GM12878 (cell line): Measurements from ENCODE around the gene CEP128. TPM values are rescaled to one million over a fixed set of nuclear protein-coding genes. Genes with fewer than 3 reads are reported as not detected.

ENCODE experiments used
- ATAC-seq: fragments of 200-7000 bp; cut with Tn5 transposase; 3 replicates; pipeline ENCODE4 v1.9.1; 2020; ENCODE audit warnings: mild to moderate bottlenecking, moderate library complexity
- BruUV-seq: library from RNA; stranded (reverse); fragments of 400-500 nt; replicated peaks from 2 replicates; lab custom pipeline; 2021; lab: Mats Ljungman, UMichigan
- CTCF ChIA-PET: fragments of 300-600 bp; sonication (Branson Sonifier 250); formaldehyde crosslinking; extraction: SDS; loops from one replicate; lab custom pipeline; 2021; ENCODE audit warnings: inconsistent platforms; lab: Yijun Ruan, JAX
- POLR2A ChIA-PET: fragments of 350-600 bp; formaldehyde crosslinking; extraction: SDS; loops from one replicate; lab custom pipeline; 2021; ENCODE audit warnings: inconsistent platforms; lab: Charles Lee
- RAD21 ChIA-PET: fragments of 300-600 bp; sonication (Branson Sonifier 250); formaldehyde crosslinking; loops from one replicate; lab custom pipeline; 2023; ENCODE audit warnings: antibody characterized with exemption; ENCODE audit not compliant: unreplicated experiment; lab: Charles Lee
- SMC1A ChIA-PET: fragments of 300-600 bp; sonication (Branson Sonifier 250); formaldehyde crosslinking; loops from one replicate; lab custom pipeline; 2023; ENCODE audit not compliant: unreplicated experiment, uncharacterized antibody; lab: Charles Lee
- DNase-seq: peaks from one replicate; pipeline ENCODE4 v3.0.0-alpha.2; 2011; ENCODE audit warnings: low read depth, low spot score
- FAIRE-seq: peaks from 3 replicates; lab custom pipeline; 2011; peaks lifted over from hg19 to GRCh38; lab: Jason Lieb, UNC
- H2AFZ ChIP-seq: 2 replicates; pipeline ENCODE4 v1.6.0; 2011; ENCODE audit warnings: low read depth, low read length, control low read depth; ENCODE audit not compliant: control insufficient read depth
- H3K27ac ChIP-seq: 2 replicates; pipeline ENCODE4 v1.5.1; 2011; ENCODE audit warnings: control low read depth; ENCODE audit not compliant: control insufficient read depth, insufficient read depth
- H3K27me3 ChIP-seq, 2 experiments: replicated peaks in 1 of 2; 2 replicates each; pipeline versions ENCODE4 v1.6.0 to v1.6.1; 2011; ENCODE audit warnings: low read length in 1 of 2; ENCODE audit not compliant: control insufficient read depth in 2 of 2, insufficient read depth in 2 of 2
- H3K36me3 ChIP-seq, 2 experiments: 2 replicates each; pipeline ENCODE4 v1.5.1; 2011; ENCODE audit warnings: low read length in 1 of 2; ENCODE audit not compliant: control insufficient read depth in 2 of 2, insufficient read depth in 2 of 2
- H3K4me1 ChIP-seq: 2 replicates; pipeline ENCODE4 v1.6.1; 2011; ENCODE audit warnings: mild to moderate bottlenecking, low read length, moderate library complexity, mixed read lengths; ENCODE audit not compliant: control insufficient read depth, insufficient read depth
- H3K4me2 ChIP-seq: 2 replicates; pipeline ENCODE4 v1.6.0; 2011; ENCODE audit warnings: control low read depth; ENCODE audit not compliant: control insufficient read depth, insufficient read depth
- H3K4me3 ChIP-seq: fragments of 200-600 bp; sonication (generic); 2 replicates; pipeline ENCODE4 v1.5.1; 2016
- H3K79me2 ChIP-seq: 2 replicates; pipeline ENCODE4 v1.6.0; 2011; ENCODE audit warnings: low read length; ENCODE audit not compliant: control insufficient read depth, insufficient read depth
- H3K9ac ChIP-seq: 2 replicates; pipeline ENCODE4 v1.8.0; 2011; ENCODE audit warnings: low read length, control low read depth, mixed read lengths; ENCODE audit not compliant: control insufficient read depth, insufficient read depth
- H3K9me3 ChIP-seq: replicated peaks from 3 replicates; pipeline ENCODE4 v1.5.1; 2011; ENCODE audit warnings: mild to moderate bottlenecking, low read length; ENCODE audit not compliant: control insufficient read depth, insufficient read depth
- H4K20me1 ChIP-seq: 2 replicates; pipeline ENCODE4 v1.6.0; 2011; ENCODE audit not compliant: control insufficient read depth, insufficient read depth
- BHLHE40 ChIP-seq, 2 experiments: fragments of 450-650 bp in 1 of 2; IDR thresholded peaks; 2 replicates each; pipeline ENCODE4 v1.6.1; 2011 to 2017; ENCODE audit warnings: low read depth in 2 of 2, borderline replicate concordance in 1 of 2, improper control_type of control experiment in 1 of 2, low read length in 1 of 2, mild to moderate bottlenecking in 1 of 2
- BMI1 ChIP-seq: fragments of 450-650 bp; IDR thresholded peaks from 2 replicates; pipeline ENCODE4 v1.6.1; 2016; ENCODE audit warnings: mild to moderate bottlenecking, moderate library complexity, borderline replicate concordance
- E2F4 ChIP-seq: IDR thresholded peaks from 2 replicates; pipeline ENCODE4 v1.6.1; 2012; ENCODE audit warnings: low read depth, low read length, improper control_type of control experiment
- E4F1 ChIP-seq: fragments of 450-650 bp; IDR thresholded peaks from 2 replicates; pipeline ENCODE4 v1.6.1; 2018; ENCODE audit warnings: borderline replicate concordance, mild to moderate bottlenecking; ENCODE audit not compliant: partially characterized antibody
- HDAC6 ChIP-seq: fragments of 200-600 bp; sonication (generic); IDR thresholded peaks from one replicate; pipeline ENCODE4 v1.8.0; 2017; ENCODE audit warnings: antibody characterized with exemption; ENCODE audit not compliant: unreplicated experiment
- IKZF2 ChIP-seq, 2 experiments: fragments of 450-650 bp; IDR thresholded peaks; 2 replicates each; pipeline ENCODE4 v1.6.1; 2017; ENCODE audit warnings: mild to moderate bottlenecking in 2 of 2, moderate library complexity in 2 of 2
- KLF5 ChIP-seq: fragments of 450-650 bp; IDR thresholded peaks from 2 replicates; pipeline ENCODE4 v1.6.1; 2014; ENCODE audit warnings: mild to moderate bottlenecking; ENCODE audit not compliant: partially characterized antibody
- MTA2 ChIP-seq: fragments of 450-650 bp; IDR thresholded peaks from 2 replicates; pipeline ENCODE4 v1.6.1; 2016; ENCODE audit warnings: low read depth, mild to moderate bottlenecking, moderate library complexity
- NBN ChIP-seq: fragments of 450-650 bp; IDR thresholded peaks from 2 replicates; pipeline ENCODE4 v1.6.1; 2016
- NR2F1 ChIP-seq: fragments of 450-650 bp; conservative IDR thresholded peaks from 2 replicates; pipeline ENCODE4 v1.6.1; 2017; ENCODE audit warnings: mild to moderate bottlenecking
- POLR2AphosphoS2 ChIP-seq: IDR thresholded peaks from 2 replicates; pipeline ENCODE4 v1.6.1; 2011; ENCODE audit warnings: low read depth, mild to moderate bottlenecking, low read length, improper control_type of control experiment, moderate library complexity
- SP1 ChIP-seq: IDR thresholded peaks from one replicate; pipeline ENCODE4 v1.6.1; 2011; ENCODE audit warnings: low read depth, low read length
- SPI1 ChIP-seq: IDR thresholded peaks from 2 replicates; pipeline ENCODE4 v1.6.1; 2011; ENCODE audit warnings: low read depth, mild to moderate bottlenecking, low read length, moderate library complexity, borderline replicate concordance; ENCODE audit not compliant: insufficient read depth
- ZNF217 ChIP-seq: fragments of 450-650 bp; IDR thresholded peaks from 2 replicates; pipeline ENCODE4 v1.6.1; 2017; ENCODE audit warnings: antibody characterized with exemption, mild to moderate bottlenecking
- ZNF24 ChIP-seq: fragments of 450-650 bp; IDR thresholded peaks from 2 replicates; pipeline ENCODE4 v1.6.1; 2017; ENCODE audit warnings: antibody characterized with exemption, mild to moderate bottlenecking
- ZNF592 ChIP-seq: fragments of 450-650 bp; IDR thresholded peaks from 2 replicates; pipeline ENCODE4 v1.6.1; 2017; ENCODE audit warnings: mild to moderate bottlenecking, moderate library complexity
- WGBS: methylation state at CpG from one replicate; pipeline ENCODE4 v1.1.6; 2016; ENCODE audit warnings: low lambda C conversion rate; ENCODE audit not compliant: insufficient replicate concordance, insufficient coverage; ENCODE audit errors: missing lambda C conversion rate; 5-methylcytosine and 5-hydroxymethylcytosine counted together
- in situ Hi-C: fragments of 300-500 bp; cut with MboI; formaldehyde crosslinking; loops from 9 replicates; pipeline ENCODE4 v1.14.3; 2018; ENCODE audit warnings: mixed read lengths
- intact Hi-C: fragments of 100-400 bp; cut with micrococcal nuclease; formaldehyde crosslinking; loops from one replicate; pipeline ENCODE4 v1.14.2; 2022; ENCODE audit not compliant: unreplicated experiment
- polyA plus RNA-seq, 11 experiments: library from polyadenylated mRNA; depleted of rRNA in 4 of 11; unstranded in 6 of 11; stranded (reverse) in 5 of 11; fragments of >200 nt; fragmentation: Nextera tagmentation in 4 of 11; fragmentation: Illumina TruSeq in 1 of 11; extraction: Ambion mirVana in 4 of 11; extraction: Trizol in 1 of 11; gene quantifications; 1 replicate in 1 of 11; 2 replicates in 10 of 11; pipeline versions ENCODE4 v1.2.1 to v1.2.3, GENCODE V29; 2011 to 2016; ENCODE audit warnings: inconsistent platforms in 2 of 11, missing spikeins in 2 of 11, low read depth in 1 of 11
- total RNA-seq, 4 experiments: library from RNA; depleted of rRNA in 3 of 4; stranded (reverse); fragments of >200 nt in 3 of 4; fragmentation: Illumina TruSeq in 1 of 4; extraction: Trizol in 1 of 4; gene quantifications; 2 replicates each; pipeline versions ENCODE4 v1.2.1 to v1.2.3, GENCODE V29; 2013 to 2021
- TF ChIP-seq, protein P1 (sequence below): fragments of 450-650 bp; conservative IDR thresholded peaks from 2 replicates; pipeline ENCODE4 v1.6.1; 2017; ENCODE audit warnings: mild to moderate bottlenecking, moderate library complexity

CEP128 gene
- total and polyA plus RNA-seq, 10 of the 15 experiments (the other 5 are each of a cell fraction or from before 2014, with no cell fraction given) = 1.1 to 6.7 (median 3.4) TPM

DNA sequence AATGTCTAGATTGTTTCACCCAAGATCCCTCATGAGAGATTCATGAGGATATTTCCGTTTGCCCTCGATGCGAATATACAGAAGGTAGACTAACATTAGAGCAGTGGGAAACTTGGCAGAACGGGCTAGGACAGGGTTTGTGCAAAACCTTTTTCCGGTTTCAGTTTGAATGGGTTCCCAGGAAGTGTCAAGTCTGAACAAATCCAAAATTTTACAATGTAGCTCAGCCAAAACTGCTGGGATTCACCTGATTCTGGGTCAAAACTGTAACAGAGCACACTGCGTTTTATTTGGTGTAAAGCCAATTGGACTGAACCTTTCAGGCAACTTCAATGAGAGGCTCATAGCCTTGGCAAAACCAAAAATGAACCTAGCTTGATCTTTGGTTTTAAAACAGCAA, 392.4 kb downstream of the CEP128 start:
- Histone ChIP-seq H2AFZ (no peak overlapping the region), H3K9me3 (no peaks in the 10 kb centered on the region), H3K27ac (no peak overlapping the region), H3K36me3 (no peaks in the 10 kb centered on the region), H3K27me3 (no peaks in the 10 kb centered on the region), H3K79me2 (no peaks in the 10 kb centered on the region), H3K4me2 (no peak overlapping the region), H3K4me3 (no peak overlapping the region), H4K20me1 (no peaks in the 10 kb centered on the region), H3K4me1 (no peaks in the 10 kb centered on the region), H3K9ac (no peak overlapping the region)
- no TSS peak for BruUV-seq
- ATAC-seq = no peak
- POLR2A ChIA-PET = no interaction called here
- intact Hi-C loops = no loop called here
- DNase-seq = no peak
- RAD21 ChIA-PET = no interaction called here
- CTCF ChIA-PET = no interaction called here
- in situ Hi-C loops = no loop called here
- SMC1A ChIA-PET = no interaction called here
- FAIRE-seq = no peak
- WGBS = 87% methylated on average over 6 of the region's 6 CpGs
- TF ChIP-seq POLR2AphosphoS2 (no peak), E4F1 (no peak), KLF5 (no peak), SPI1 (no peak), NBN (no peak), SP1 (no peak), ZNF217 (no peak), BHLHE40 (IDR thresholded peaks at IDR 0.05; ENCODE audit: borderline replicate concordance in 1 of 2, low read depth in 2 of 2, low read length in 1 of 2) (no peak), E2F4 (no peak), BMI1 (no peak), HDAC6 (no peak), MTA2 (no peak), IKZF2 (IDR thresholded peaks at IDR 0.05) (no peak), NR2F1 (no peak), ZNF592 (no peak), ZNF24 (no peak)
- TF ChIP-seq, protein P1, sequence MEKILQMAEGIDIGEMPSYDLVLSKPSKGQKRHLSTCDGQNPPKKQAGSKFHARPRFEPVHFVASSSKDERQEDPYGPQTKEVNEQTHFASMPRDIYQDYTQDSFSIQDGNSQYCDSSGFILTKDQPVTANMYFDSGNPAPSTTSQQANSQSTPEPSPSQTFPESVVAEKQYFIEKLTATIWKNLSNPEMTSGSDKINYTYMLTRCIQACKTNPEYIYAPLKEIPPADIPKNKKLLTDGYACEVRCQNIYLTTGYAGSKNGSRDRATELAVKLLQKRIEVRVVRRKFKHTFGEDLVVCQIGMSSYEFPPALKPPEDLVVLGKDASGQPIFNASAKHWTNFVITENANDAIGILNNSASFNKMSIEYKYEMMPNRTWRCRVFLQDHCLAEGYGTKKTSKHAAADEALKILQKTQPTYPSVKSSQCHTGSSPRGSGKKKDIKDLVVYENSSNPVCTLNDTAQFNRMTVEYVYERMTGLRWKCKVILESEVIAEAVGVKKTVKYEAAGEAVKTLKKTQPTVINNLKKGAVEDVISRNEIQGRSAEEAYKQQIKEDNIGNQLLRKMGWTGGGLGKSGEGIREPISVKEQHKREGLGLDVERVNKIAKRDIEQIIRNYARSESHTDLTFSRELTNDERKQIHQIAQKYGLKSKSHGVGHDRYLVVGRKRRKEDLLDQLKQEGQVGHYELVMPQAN = no peak
